HCT116 (cell line): ENCODE results near the gene CXCL11.

Experiments
- CTCF ChIP-seq, 3 experiments: fragments of 200-600 bp in 1 of 3; sonication (generic) in 1 of 3; IDR thresholded peaks in 2 of 3; conservative IDR thresholded peaks in 1 of 3; 2 replicates each; pipeline ENCODE4 v1.5.1; 2012 to 2017; ENCODE audit warnings: low read depth in 2 of 3, low read length in 2 of 3, antibody characterized with exemption in 1 of 3, borderline replicate concordance in 1 of 3, control low read depth in 1 of 3, mild to moderate bottlenecking in 1 of 3, mixed read lengths in 1 of 3, mixed run types in 1 of 3, moderate library complexity in 1 of 3; ENCODE audit not compliant: insufficient read depth in 1 of 3
- EZH2 ChIP-seq: fragments of 200-600 bp; sonication (generic); IDR thresholded peaks from 2 replicates; pipeline ENCODE4 v1.6.1; 2017; ENCODE audit warnings: antibody characterized with exemption, mixed run types
- EZH2phosphoT487 ChIP-seq: fragments of 200-600 bp; IDR thresholded peaks from 2 replicates; pipeline ENCODE4 v1.6.1; 2018; ENCODE audit warnings: antibody characterized with exemption, borderline replicate concordance
- MAX ChIP-seq: IDR thresholded peaks from 2 replicates; pipeline ENCODE4 v1.6.1; 2012
- POLR2A ChIP-seq: IDR thresholded peaks from 2 replicates; pipeline ENCODE4 v1.7.0; 2011; ENCODE audit warnings: borderline replicate concordance; ENCODE audit not compliant: insufficient read depth, insufficient read length; ENCODE audit errors: extremely low read depth
- POLR2AphosphoS5 ChIP-seq: IDR thresholded peaks from 2 replicates; pipeline ENCODE4 v1.6.1; 2011; ENCODE audit warnings: mild to moderate bottlenecking, low read depth, low read length, moderate library complexity
- RAD21 ChIP-seq: IDR thresholded peaks from 2 replicates; pipeline ENCODE4 v1.6.1; 2012; ENCODE audit warnings: low read depth, mild to moderate bottlenecking
- SRF ChIP-seq: IDR thresholded peaks from 2 replicates; pipeline ENCODE4 v1.6.1; 2012; ENCODE audit warnings: low read depth
- TCF7L2 ChIP-seq: IDR thresholded peaks from 2 replicates; pipeline ENCODE4 v1.7.0; 2011; ENCODE audit warnings: borderline replicate concordance, inconsistent platforms; ENCODE audit not compliant: insufficient read depth, insufficient read length; ENCODE audit errors: extremely low read depth

- TF ChIP-seq CTCF (IDR thresholded peaks at IDR 0.05 in 2 of 3, conservative IDR thresholded peaks at IDR 0.05 in 1 of 3; ENCODE audit: borderline replicate concordance in 1 of 3, insufficient read depth in 1 of 3, low read depth in 2 of 3, low read length in 2 of 3): no peak
- TF ChIP-seq POLR2A: no peak
- TF ChIP-seq POLR2AphosphoS5: no peak
- no peak for TF ChIP-seq SRF
- no peak for TF ChIP-seq EZH2
- no peak for TF ChIP-seq MAX
- TF ChIP-seq TCF7L2: no peak
- TF ChIP-seq RAD21: no peak
- no peak for TF ChIP-seq EZH2phosphoT487
Measured at GRCh38 chr4:75992462-75992861, 43.4 kb downstream of the CXCL11 start.
